ENCODE results near the gene SMIM20. TPM values are rescaled to one million over a fixed set of nuclear protein-coding genes. Genes with fewer than 3 reads are reported as not detected.

Gene SMIM20
- total RNA-seq, 1 donor from 2014 or later: 40.1 TPM

DNA sequence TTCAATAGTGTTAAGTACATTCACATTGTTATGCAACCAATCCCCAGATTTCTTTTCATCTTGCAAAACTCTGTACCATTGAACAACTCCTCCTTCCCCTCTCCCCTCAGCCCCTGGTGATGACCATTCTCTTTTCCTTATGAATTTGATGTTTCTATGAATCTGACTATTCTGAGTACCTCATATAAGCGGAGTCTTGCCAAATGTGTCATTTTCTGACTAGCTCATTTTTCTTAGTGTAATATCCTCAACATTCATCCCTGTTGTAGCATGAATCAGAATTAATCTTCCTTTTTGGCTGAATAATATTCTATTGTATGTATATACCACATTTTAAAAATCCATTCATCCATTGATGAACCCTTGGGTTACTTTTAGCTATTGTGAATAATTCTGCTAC, 34.0 kb downstream of the SMIM20 start:
- intact Hi-C loops (cut with DNase I): no loop called here
- ATAC-seq (ENCODE audit: poor library complexity): no peak
- no peak for DNase-seq

DNA sequence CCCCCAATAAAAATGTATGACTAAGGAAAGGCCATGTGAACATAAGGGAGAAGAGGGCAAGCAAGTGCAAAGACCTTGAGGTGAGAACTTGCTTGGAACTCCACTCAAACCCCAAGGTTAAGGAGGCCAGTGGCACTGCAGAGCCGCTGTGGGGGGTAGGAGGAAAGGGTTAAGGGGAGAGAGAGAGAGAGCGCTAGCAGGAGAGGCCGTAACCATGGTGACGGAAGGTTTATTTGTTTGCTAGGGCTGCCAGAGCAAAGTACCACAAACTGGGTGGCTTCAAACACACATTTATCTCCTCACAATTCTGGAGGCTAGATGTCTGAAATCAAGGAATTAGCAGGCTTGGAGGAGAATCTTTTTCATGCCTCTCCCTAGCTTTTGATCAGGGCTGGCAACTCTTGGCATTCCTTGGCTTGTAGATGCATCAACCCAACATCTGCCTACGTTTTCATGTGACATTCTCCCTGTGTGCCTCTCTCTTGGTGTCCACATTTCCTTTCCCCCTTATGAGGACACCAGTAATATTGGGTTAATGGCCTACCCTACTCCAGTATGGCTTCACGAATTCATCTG, 35.2 kb downstream of the SMIM20 start:
- no peak for ATAC-seq (ENCODE audit: poor library complexity)
- DNase-seq: no peak
- intact Hi-C loops (cut with DNase I): no loop called here

- DNase-seq: no peak
- ATAC-seq (ENCODE audit: poor library complexity): no peak
- intact Hi-C loops (cut with DNase I): no loop called here
These were observed 36.0 kb downstream of the SMIM20 start for GRCh38 chr4:25949994-25950393.

- no peak for DNase-seq
- intact Hi-C loops (cut with DNase I): no loop called here
- ATAC-seq (ENCODE audit: poor library complexity): peak; percentile 70
These were observed 36.7 kb downstream of the SMIM20 start for GRCh38 chr4:25950461-25951389.

DNA sequence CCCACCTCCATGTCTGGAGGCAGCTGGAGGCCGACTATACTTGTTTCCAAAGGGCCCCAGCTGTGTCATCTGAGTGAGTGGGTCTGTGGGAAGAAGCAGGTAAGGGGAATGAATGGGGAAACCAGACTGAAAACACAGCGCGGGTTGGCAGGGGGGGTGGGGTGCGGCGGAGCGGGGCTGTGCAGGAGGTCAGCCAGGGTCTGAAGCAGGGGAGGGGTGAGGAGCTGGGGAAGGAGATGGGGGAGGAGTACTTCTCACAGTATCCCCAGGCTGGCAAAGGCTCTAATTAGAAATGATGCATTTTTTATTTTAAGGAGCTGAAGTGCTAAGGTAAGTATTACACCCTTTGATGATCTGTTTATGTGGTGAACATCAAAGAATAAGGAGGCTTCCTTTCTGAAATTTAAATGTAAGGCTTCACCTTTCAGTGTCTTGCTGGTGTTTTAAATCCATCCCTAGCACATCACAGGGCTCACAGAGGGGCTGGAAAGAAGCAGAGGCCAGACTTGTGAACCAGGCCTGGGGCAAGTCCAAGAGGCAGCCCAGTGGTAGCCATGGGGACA, 37.5 kb downstream of the SMIM20 start:
- no peak for ATAC-seq (ENCODE audit: poor library complexity)
- no peak for DNase-seq
- intact Hi-C loops (cut with DNase I): no loop called here

DNA sequence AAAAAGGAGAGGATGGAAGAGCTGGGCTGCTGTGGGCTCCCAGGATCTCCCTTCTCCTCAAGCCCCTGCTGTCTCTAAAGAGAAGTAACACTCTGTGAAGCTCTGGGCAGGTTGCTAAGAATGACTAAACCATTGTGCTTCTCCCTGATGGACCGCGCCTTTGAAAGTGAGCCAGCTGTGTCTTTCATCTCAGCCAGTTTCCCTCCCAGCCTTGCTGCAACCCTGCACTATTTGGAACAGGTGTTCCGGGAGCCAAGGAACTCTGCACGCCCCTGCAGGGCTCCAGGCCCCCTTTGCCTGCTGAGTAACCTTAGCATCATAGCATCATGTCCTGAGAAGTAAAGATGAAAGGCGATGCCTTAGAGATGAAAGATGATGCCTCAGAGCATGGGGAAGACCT, 39.7 kb downstream of the SMIM20 start:
- intact Hi-C loops (cut with DNase I): no loop called here
- DNase-seq (no peak), ATAC-seq (ENCODE audit: poor library complexity) (no peak)

DNA sequence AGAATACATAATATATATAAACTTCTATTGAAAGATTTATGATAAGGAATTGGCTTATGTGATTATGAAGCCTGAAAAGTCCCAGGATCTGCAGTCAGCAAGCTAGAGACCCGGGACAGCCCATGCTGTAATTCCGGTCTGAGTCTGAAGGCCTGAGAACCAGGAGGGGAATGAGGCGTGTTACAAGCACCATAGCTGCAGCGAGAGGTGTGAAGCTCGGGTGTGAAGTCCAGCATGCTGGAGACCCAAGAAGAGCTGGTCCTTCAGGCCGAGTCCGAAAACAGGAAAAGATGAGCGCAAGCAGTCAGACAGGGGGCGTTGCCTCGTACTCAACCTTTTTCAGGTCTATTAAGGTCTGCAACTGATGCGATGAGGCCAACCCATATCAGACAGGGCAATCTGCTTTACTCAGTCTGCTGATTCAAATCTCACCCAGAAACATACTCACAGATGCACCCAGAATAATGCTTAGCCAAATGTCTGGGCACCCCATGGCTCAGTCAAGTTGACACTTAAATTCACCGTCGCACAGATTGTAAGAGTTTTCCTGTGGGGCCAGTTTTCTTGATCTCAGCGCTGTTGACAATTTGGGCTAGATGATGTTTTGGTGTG, 40.4 kb downstream of the SMIM20 start:
- DNase-seq (no peak), ATAC-seq (ENCODE audit: poor library complexity) (no peak)
- intact Hi-C loops (cut with DNase I): no loop called here

DNA sequence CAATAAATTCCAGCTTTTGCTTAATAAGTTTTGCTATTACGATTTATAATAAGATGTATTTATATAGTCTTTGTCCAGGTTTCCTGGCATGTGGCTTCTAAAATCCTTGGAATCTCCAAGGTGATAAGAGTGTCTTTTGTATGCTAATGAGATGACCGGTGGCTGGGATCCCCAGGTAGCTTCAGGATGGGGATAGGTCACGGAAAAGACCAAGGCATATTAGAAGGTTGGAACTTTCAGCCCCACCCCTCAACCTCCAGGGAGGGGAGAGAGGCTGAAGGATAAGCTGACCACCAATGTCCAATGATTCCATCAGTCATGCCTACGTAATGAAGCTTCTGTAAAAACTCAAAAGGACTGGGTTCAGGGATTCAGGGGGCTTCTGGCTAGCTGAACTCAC, 41.7 kb downstream of the SMIM20 start:
- ATAC-seq (ENCODE audit: poor library complexity) (no peak), DNase-seq (no peak)
- intact Hi-C loops (cut with DNase I): no loop called here

DNA sequence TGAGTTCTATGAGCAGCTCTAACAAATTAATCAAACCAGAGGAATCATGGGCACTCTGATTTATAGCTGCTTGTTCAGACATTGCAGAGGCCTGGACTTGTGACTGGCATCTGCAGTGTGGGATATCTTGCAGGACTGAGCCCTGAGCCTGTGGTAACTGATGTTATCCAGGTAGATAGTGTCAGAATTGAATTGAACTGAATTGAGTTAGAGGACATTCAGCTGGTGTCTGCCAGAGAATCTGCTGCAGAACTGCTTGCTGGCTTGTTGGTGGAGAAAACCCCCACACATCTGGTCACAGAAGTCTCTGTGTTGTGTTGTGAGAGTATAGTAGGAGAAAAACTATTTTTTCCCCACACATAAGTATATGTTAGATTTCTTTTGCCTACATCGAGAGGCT, 42.2 kb downstream of the SMIM20 start:
- ATAC-seq (ENCODE audit: poor library complexity) (no peak), DNase-seq (no peak)
- intact Hi-C loops (cut with DNase I): no loop called here

DNA sequence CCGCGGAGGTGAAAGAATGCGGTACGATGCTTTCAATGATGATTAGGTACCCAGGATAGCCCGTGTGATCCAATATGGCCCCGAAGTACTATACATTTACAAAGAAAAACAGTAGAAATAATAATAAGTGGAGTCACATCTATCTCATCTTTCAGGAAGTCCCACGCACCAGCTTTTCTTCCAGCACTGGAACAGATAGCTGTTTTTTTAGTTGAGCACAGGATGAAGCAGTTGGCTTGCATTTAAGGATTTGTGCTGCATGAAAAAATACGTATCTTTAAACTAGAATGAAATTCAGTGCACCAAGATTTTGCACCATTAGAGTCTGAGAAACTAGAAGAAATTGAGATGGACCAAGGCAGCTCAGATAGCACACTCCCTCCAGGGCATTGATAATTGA, 44.1 kb downstream of the SMIM20 start:
- ATAC-seq (ENCODE audit: poor library complexity) (no peak), DNase-seq (no peak)
- intact Hi-C loops (cut with DNase I): no loop called here

DNA sequence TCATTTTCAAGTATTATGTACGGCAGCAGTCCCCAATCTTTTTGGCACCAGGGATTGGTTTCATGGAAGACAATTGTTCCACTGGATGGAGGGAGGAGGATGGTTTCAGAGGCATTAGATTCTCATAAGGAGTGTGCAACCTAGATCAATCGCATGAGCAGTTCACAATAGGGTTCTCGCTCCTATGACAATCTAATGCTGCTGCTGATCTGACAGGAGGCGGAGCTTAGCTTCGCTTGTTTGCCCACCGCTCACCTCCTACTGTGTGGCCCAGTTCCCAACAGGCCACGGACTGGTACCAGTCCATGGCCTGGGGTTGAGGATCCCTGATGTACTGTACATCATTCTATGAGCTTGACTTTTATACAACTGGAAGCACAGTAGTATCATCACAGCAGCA, 48.4 kb downstream of the SMIM20 start:
- intact Hi-C loops (cut with DNase I): no loop called here
- no peak for ATAC-seq (ENCODE audit: poor library complexity)
- DNase-seq: no peak

DNA sequence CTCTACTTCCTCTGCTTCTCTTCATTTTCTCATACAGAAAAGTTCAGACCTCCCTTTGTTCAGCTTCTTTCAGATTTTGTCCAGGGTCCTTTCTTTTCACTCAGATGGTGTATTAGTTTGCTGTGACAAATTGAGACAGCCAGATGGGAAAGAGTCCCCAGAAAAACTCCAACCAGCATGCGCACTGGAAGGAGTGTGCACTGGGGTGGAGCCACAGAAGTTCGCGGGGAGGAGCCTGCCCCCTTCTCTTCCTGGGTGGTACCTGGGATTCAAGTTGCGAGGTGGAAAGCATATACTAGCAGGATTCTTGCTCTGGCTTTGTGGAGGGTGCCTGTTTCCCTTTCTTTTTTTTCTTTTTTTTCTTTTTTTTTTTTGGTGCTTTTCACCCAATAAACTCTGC, 51.6 kb downstream of the SMIM20 start:
- ATAC-seq (ENCODE audit: poor library complexity): no peak
- no peak for DNase-seq
- intact Hi-C loops (cut with DNase I): no loop called here

DNA sequence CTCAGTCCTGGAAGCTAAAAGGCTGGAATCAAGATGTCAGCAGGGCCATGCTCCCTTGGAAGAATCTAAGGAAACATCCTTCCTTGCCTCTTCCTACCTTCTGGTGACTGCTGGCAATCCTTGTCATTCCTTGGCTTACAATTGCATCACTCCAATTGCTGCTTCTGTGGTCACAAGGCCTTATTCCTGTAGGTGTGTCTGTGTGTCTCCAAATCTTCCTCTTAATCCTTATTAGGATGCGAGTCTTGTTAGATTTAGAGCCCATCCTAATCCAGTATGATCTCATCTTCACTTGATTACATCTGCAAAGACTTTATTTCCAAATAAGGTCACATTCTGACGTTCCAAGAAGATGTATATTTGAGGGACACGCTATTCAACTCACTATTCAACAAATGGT, 52.2 kb downstream of the SMIM20 start:
- DNase-seq (no peak), ATAC-seq (ENCODE audit: poor library complexity) (no peak)
- intact Hi-C loops (cut with DNase I): no loop called here

- DNase-seq (no peak), ATAC-seq (ENCODE audit: poor library complexity) (no peak)
- intact Hi-C loops (cut with DNase I): no loop called here
These were observed 55.5 kb downstream of the SMIM20 start for GRCh38 chr4:25969374-25970155.

- DNase-seq (peak; percentile 68), ATAC-seq (ENCODE audit: poor library complexity) (peak; percentile 72)
These were observed 56.2 kb downstream of the SMIM20 start for GRCh38 chr4:25970226-25970675.

GRCh38 chr4:25970691-25971432, 56.8 kb downstream of the SMIM20 start:
- ATAC-seq (ENCODE audit: poor library complexity): peak; percentile 58
- DNase-seq: no peak
- intact Hi-C loops (cut with DNase I): no loop called here

More at GRCh38 chr4:25970226-25970675, 56.2 kb downstream of the SMIM20 start:
- intact Hi-C loops (cut with DNase I): no loop called here

GRCh38 chr4:25972366-25972765, 58.3 kb downstream of the SMIM20 start:
- no peak for ATAC-seq (ENCODE audit: poor library complexity)
- intact Hi-C loops (cut with DNase I): no loop called here
- DNase-seq: no peak

Measured in Right ventricle myocardium superior (tissue), 1 donor.